ENCODE results near the gene SMYD3. TPM values are rescaled to one million over a fixed set of nuclear protein-coding genes. Genes with fewer than 3 reads are reported as not detected.

SMYD3 gene
- total and polyA plus RNA-seq, 9 of the 15 experiments (the other 6 are each of a cell fraction or from before 2014, with no cell fraction given), result 128 to 440 (median 197) TPM

DNA sequence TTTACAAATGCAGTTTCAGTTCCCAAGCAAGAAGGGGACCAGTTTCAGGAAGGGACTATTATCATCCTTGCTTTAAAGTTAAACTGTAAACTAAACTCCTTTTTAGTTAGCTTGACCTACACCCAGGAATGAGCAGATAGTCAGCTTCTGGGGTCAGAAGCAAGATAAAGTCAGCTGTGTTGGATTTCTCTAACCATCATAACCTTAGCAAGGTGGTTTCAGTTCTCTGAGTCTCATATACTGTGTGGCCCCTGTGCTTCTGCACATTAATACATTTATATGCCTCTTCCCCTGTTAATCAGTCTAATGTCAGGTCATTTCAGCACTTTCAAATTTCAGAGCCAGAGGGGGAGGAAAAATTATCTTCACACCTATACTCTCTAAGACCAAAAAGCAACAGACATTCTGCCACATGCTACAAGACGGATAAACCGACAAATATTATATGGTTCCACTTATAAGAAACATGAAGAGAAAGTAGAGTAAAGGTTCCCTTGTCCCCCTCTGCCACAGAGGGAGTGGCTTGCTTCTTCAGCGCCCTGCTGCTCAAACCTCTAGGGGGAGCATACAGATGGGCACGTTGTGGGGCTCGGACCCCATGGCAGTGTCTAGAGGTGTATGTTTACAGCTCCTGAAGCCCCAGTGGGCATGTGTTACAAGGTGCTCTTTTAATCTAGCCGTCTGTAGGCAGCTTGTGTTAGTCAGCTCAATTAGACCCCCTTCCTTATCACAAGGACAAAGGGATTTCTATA lies 89.1 kb downstream of the SMYD3 start:
- no peak overlapping the region for H3K4me2 ChIP-seq (ENCODE audit: insufficient read depth, low read length)
- no peaks in the 10 kb centered on the region for H3K79me2 ChIP-seq (ENCODE audit: control insufficient read depth, insufficient read depth, low read length)
- intact Hi-C loops (cut with micrococcal nuclease), result no loop called here
- H3K9ac ChIP-seq (ENCODE audit: insufficient read depth in 1 of 2, low read depth in 2 of 2, low read length in 2 of 2), result no peak overlapping the region
- no peaks in the 10 kb centered on the region for H3K27me3 ChIP-seq (ENCODE audit: control insufficient read depth in 2 of 2, insufficient read depth in 2 of 2, low read length in 2 of 2)
- H3K27ac ChIP-seq (ENCODE audit: extremely low read depth, low read depth, low read length), result no peak overlapping the region
- POLR2A ChIA-PET, result interaction anchor here (0.9 to 1.0 kb wide), 2 partner anchors 7 to 10 kb away, joined by 3 read pairs; no protein-coding TSS in a partner anchor
- peaks cover 6 to 7% of the 10 kb centered on the region in 2 experiments; a peak in 4 of 5 replicates for H3K4me1 ChIP-seq (replicated peaks in 1 of 2; ENCODE audit: control insufficient read depth in 2 of 2, insufficient read depth in 2 of 2, low read length in 2 of 2)
- no TSS peak for BruUV-seq (replicated peaks)
- 85% methylated on average over 6 of the region's 6 CpGs for WGBS (ENCODE audit: insufficient coverage, low coverage, missing lambda C conversion rate)
- no peak overlapping the region for H2AFZ ChIP-seq (ENCODE audit: low read depth, low read length)
- H3K9me3 ChIP-seq (replicated peaks; ENCODE audit: control insufficient read depth, insufficient read depth, low read depth, low read length), result peaks cover 24% of the 10 kb centered on the region
- ATAC-seq (no peak), FAIRE-seq (no peak), DNase-seq (ENCODE audit: extremely low read depth in 1 of 4, low spot score in 3 of 4) (no peak)
- H4K20me1 ChIP-seq (replicated peaks; ENCODE audit: control insufficient read depth, insufficient read depth, low read length), result no peaks in the 10 kb centered on the region
- no peak overlapping the region for H3K4me3 ChIP-seq
- in situ Hi-C loops (cut with MboI), result no loop called here
- no peaks in the 10 kb centered on the region for H3K9me1 ChIP-seq (ENCODE audit: control insufficient read depth, insufficient read depth, low read length)
- no peaks in the 10 kb centered on the region for H3K36me3 ChIP-seq (ENCODE audit: control insufficient read depth, insufficient read depth, low read length)
- CTCF ChIA-PET (ENCODE audit: low intra/inter-chr PET ratio), result no interaction called here
- TF ChIP-seq, protein P1, sequence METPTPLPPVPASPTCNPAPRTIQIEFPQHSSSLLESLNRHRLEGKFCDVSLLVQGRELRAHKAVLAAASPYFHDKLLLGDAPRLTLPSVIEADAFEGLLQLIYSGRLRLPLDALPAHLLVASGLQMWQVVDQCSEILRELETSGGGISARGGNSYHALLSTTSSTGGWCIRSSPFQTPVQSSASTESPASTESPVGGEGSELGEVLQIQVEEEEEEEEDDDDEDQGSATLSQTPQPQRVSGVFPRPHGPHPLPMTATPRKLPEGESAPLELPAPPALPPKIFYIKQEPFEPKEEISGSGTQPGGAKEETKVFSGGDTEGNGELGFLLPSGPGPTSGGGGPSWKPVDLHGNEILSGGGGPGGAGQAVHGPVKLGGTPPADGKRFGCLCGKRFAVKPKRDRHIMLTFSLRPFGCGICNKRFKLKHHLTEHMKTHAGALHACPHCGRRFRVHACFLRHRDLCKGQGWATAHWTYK (CRISPR knock-in tag; IDR thresholded peaks at IDR 0.05), result no peak
- no peak for TF ChIP-seq MCM2 (IDR thresholded peaks at IDR 0.05; ENCODE audit: low read depth)
- TF ChIP-seq, protein P2, sequence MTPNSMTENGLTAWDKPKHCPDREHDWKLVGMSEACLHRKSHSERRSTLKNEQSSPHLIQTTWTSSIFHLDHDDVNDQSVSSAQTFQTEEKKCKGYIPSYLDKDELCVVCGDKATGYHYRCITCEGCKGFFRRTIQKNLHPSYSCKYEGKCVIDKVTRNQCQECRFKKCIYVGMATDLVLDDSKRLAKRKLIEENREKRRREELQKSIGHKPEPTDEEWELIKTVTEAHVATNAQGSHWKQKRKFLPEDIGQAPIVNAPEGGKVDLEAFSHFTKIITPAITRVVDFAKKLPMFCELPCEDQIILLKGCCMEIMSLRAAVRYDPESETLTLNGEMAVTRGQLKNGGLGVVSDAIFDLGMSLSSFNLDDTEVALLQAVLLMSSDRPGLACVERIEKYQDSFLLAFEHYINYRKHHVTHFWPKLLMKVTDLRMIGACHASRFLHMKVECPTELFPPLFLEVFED (CRISPR knock-in tag; conservative IDR thresholded peaks at IDR 0.05), result no peak
- no peak for TF ChIP-seq CBX1 (IDR thresholded peaks at IDR 0.05; ENCODE audit: low read depth)
- TF ChIP-seq SAP30 (IDR thresholded peaks at IDR 0.05; ENCODE audit: borderline replicate concordance, insufficient read depth, low read depth, low read length, poor library complexity, severe bottlenecking), result no peak
- no peak for TF ChIP-seq KLF13 (tag; IDR thresholded peaks at IDR 0.05; ENCODE audit: borderline replicate concordance, low read depth)
- TF ChIP-seq MBD2 (IDR thresholded peaks at IDR 0.05; ENCODE audit: borderline replicate concordance, low read depth), result no peak
- TF ChIP-seq PHF8 (IDR thresholded peaks at IDR 0.05; ENCODE audit: borderline replicate concordance, low read length), result no peak
- no peak for TF ChIP-seq TCFL5 (CRISPR knock-in tag; conservative IDR thresholded peaks at IDR 0.05)
- no peak for TF ChIP-seq ZNF140 (CRISPR knock-in tag; IDR thresholded peaks at IDR 0.05)
- TF ChIP-seq, protein P3, sequence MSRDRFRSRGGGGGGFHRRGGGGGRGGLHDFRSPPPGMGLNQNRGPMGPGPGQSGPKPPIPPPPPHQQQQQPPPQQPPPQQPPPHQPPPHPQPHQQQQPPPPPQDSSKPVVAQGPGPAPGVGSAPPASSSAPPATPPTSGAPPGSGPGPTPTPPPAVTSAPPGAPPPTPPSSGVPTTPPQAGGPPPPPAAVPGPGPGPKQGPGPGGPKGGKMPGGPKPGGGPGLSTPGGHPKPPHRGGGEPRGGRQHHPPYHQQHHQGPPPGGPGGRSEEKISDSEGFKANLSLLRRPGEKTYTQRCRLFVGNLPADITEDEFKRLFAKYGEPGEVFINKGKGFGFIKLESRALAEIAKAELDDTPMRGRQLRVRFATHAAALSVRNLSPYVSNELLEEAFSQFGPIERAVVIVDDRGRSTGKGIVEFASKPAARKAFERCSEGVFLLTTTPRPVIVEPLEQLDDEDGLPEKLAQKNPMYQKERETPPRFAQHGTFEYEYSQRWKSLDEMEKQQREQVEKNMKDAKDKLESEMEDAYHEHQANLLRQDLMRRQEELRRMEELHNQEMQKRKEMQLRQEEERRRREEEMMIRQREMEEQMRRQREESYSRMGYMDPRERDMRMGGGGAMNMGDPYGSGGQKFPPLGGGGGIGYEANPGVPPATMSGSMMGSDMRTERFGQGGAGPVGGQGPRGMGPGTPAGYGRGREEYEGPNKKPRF (IDR thresholded peaks at IDR 0.05; ENCODE audit: low read depth, low read length), result no peak
- no peak for TF ChIP-seq FOXK2 (conservative IDR thresholded peaks at IDR 0.05 in 1 of 2, IDR thresholded peaks at IDR 0.05 in 1 of 2; ENCODE audit: low read depth in 2 of 2)
- TF ChIP-seq POLR2AphosphoS2 (IDR thresholded peaks at IDR 0.05; ENCODE audit: low read length), result no peak
- no peak for TF ChIP-seq TCF7 (IDR thresholded peaks at IDR 0.05; ENCODE audit: borderline replicate concordance)
- no peak for TF ChIP-seq MTF1 (CRISPR knock-in tag; IDR thresholded peaks at IDR 0.05; ENCODE audit: borderline replicate concordance)

All from K562 (cell line).